Left cardiac atrium (tissue), 4 donors: Measurements from ENCODE around the gene PM20D1. TPM values are rescaled to one million over a fixed set of nuclear protein-coding genes. Genes with fewer than 3 reads are reported as not detected.
"Not testable (repeated sequence)": the region's sequence is repeated elsewhere in the genome, so short reads cannot be mapped to it uniquely, and the experiment has no call there.

Experiments
- ATAC-seq, 2 donors: fragments of 200-7000 bp; cut with Tn5 transposase; one replicate each; pipeline ENCODE4 v1.9.1; 2020; ENCODE audit warnings: mild to moderate bottlenecking in 2 of 2, moderate library complexity in 2 of 2
- DNase-seq: peaks from one replicate; pipeline ENCODE4 v3.0.0-alpha.2; 2020
- intact Hi-C, 2 donors: fragments of 100-400 bp; cut with DNase I; formaldehyde crosslinking; loops; one replicate each; pipeline versions ENCODE4 v1.14.1 to v1.15.1; 2022 to 2023
- long read RNA-seq: library from polyadenylated mRNA; unstranded; transcript quantifications from one replicate; pipeline ENCODE4 v2.0.0, GENCODE V29; 2021
- total RNA-seq, 2 donors: library from RNA; stranded (reverse); fragmentation: NEBNext Ultra II Directional; extraction: Animal tissue kit (Norgen Biotek cat#: 25700); gene quantifications; one replicate each; pipeline ENCODE4 v1.2.1, GENCODE V29; 2021
- donor health status: DM: no; HTN: yes; CAD: no.
- donor health status: DM: no; HTN: yes; CAD: no; lungs with severe emphysema.
- donor health status: DM: yes; HTN: yes; CAD: no.
- donor health status: Dilated cardiomyopathy.

PM20D1 gene, protein sequence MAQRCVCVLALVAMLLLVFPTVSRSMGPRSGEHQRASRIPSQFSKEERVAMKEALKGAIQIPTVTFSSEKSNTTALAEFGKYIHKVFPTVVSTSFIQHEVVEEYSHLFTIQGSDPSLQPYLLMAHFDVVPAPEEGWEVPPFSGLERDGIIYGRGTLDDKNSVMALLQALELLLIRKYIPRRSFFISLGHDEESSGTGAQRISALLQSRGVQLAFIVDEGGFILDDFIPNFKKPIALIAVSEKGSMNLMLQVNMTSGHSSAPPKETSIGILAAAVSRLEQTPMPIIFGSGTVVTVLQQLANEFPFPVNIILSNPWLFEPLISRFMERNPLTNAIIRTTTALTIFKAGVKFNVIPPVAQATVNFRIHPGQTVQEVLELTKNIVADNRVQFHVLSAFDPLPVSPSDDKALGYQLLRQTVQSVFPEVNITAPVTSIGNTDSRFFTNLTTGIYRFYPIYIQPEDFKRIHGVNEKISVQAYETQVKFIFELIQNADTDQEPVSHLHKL
- under 1 TPM; 0.31 to 0.91 TPM for total RNA-seq
- long read RNA-seq = 0 reads

DNA sequence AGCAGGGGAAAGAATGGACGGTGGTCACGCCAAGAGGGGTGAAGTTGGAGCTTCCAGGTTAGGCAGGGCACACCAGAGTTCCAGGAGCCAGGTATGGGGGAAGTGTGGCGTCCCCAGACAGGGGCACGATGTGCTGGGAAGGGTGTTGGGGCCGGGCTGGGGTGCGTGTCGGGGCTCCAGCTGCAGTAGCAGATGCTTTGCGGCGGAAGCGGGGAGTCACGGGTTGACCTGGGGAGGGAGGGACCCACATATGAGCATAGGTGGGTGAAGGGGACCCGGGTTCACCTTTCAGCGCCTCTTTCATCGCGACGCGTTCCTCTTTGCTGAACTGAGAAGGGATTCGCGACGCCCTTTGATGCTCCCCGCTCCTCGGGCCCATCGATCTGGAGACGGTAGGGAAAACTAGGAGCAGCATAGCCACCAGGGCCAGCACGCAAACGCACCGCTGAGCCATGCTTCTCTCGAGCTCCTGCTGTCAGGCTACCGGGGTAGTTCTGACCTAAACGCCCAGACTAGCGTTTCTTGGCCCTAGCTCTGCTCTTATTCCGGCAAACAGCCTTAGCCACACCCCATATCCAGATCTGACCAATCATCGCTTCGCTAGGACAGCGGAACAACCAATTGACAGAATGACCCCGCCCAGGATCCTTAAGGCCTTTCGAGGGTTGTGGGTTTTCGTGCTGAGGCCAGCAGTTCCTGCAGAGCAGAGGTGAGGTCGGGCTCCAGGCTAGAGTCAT, at the start of gene PM20D1:
TSS of gene PM20D1 (minus strand) at position 514 of the 737 bp plus-strand sequence. CDS start at position 454, 60 bp downstream.
- ATAC-seq = peak; percentile 97 to 99
- peak; percentile 79 for DNase-seq
- intact Hi-C loops = no loop called here

DNA sequence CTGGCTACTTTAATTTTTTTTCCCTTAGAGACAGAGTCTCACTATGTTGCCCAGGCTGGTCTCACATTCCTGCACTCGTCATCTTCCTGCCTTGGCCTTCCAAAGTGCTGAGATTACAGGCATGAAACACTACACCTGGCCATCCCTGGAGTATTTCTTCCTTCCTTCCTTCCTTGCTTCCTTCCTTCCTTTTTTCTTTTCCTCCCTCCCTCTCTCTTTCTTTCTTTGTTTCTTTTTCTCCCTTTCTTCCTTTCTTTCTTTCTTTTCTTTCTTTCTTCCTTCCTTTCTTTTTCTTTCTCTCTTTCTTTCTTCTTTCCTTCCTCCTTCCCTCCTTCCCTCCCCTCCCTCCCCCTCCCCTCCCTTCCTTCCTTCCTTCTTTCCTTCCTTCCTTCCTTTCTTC, 46.4 kb upstream of the PM20D1 start:
- DNase-seq (no peak), ATAC-seq (no peak)
- intact Hi-C loops = no loop called here

DNA sequence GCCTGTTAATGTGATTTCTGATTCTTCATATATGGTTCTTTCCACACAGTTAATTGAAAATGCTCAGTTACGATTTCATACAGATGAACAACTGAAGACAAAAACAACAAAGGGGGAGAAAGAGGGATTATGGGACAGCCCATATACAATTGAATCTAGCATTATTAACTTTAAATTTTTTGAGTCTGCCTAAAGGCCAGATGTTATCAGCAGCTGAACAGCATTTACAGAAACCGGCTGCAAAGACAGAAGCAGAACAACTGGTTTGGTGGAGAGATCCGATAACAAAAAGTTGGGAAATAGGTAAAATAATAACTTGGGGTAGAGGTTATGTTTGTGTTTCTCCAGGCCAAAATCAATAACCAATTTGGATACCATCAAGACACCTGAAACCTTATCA, 44.2 kb upstream of the PM20D1 start:
- intact Hi-C loops, ATAC-seq, DNase-seq: not testable (repeated sequence)

DNA sequence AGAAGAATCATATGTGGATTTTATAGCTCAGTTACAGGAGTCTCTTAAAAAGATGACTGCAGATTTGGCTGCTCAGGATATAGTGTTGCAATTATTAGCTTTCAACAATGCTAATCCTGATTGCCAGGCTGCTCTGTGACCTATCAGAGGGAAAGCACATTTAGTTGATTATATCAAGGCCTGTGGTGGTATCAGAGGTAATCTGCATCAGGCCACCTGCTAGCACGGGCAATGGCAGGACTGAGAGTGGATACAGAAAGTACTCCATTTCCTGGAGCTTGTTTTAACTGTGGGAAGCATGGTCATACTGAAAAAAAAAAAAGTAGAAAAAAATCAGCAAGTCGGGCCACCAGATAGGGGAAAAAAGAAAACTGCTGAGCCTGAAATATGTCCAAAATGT, 42.2 kb upstream of the PM20D1 start:
- intact Hi-C loops, ATAC-seq, DNase-seq: not testable (repeated sequence)

DNA sequence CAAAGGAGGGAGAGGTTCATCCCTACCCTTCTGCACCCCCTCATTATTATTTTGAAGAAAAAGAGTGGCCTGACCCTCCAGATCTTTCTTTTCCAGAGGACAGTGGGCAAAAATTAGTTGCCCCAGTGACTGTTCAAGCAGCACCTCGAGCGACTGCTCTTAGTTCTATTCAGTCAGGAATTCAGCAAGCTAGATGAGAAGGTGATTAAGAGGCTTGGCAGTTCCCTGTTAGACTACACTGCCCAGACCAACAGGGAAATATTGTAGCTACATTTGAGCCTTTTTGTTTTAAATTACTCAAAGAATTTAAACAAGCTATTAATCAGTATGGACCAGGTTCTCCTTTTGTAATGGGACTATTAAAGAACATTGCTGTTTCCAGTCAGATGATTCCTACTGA, 41.5 kb upstream of the PM20D1 start:
- ATAC-seq, DNase-seq, intact Hi-C loops: not testable (repeated sequence)

DNA sequence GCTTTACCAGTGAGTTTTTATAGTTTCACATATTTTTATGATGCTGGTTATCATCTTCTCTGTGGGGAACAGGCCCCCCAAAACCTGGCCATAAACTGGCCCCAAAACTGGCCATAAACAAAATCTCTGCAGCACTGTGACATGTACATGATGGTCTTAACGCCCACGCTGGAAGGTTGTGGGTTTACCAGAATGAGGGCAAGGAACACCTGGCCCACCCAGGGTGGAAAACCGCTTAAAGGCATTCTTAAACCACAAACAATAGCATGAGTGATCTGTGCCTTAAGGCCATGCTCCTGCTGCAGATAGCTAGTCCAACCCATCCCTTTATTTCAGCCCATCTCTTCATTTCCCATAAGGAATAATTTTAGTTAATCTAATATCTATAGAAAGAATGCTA, 40.7 kb upstream of the PM20D1 start:
- intact Hi-C loops, ATAC-seq, DNase-seq: not testable (repeated sequence)

DNA sequence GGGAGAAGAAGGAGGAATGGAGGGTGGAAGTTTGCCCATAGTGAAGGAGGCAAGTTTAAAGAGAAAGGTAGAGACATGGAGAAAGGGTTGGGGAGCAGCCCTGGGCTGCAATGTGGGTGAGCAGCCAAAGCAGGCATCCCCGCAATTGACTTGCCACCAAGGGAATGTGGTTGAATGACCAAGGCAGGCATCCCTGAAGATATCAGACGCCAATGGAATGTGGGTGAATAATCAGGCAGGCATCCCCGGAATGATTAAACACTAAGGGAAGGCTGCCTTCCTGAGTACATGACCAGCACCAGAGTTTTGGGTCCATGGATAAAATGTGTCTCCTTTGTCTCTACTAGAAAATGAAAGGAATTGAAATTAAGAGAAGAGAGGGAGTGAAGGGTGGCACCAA, 39.8 kb upstream of the PM20D1 start:
- DNase-seq, intact Hi-C loops, ATAC-seq: not testable (repeated sequence)

DNA sequence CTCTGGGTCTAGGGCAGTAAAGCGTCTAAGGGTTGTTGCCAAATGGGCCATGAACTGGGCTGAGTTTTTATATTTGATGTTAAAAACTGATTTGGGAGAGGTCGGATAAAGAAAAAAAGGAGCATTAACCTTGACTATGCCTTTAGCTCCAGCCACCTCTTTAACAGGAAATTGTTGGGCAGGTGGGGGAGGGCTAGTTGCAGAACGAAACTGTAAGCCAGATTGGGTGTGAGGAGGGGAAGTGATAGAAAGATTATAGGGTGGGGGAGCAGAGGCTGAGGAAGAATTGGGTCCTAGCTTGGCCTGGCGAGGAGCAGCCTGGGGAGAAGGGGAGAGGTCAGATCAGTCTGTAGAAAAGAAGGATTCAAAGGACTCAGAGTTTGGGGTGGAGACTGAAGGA, 39.1 kb upstream of the PM20D1 start:
- intact Hi-C loops, DNase-seq, ATAC-seq: not testable (repeated sequence)

DNA sequence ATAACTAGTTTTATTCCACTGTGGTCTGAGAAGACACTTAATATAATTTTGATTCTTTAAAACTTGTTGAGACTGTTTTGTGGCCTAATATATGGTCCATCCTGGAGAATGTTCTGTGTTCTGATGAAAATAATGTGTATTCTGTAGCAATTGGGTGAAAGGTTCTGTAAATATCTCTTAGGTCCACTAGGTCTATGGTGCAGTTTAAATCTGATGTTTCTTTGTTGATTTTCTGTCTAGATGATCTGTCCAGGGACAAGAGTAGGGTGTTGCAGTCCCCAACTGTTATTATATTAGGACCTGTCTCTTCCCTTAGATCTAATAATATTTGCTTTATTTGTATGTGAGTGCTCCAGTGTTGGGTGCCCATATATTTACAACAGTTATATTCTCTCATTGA, 33.9 kb upstream of the PM20D1 start:
- intact Hi-C loops = no loop called here
- ATAC-seq (no peak), DNase-seq (no peak)

DNA sequence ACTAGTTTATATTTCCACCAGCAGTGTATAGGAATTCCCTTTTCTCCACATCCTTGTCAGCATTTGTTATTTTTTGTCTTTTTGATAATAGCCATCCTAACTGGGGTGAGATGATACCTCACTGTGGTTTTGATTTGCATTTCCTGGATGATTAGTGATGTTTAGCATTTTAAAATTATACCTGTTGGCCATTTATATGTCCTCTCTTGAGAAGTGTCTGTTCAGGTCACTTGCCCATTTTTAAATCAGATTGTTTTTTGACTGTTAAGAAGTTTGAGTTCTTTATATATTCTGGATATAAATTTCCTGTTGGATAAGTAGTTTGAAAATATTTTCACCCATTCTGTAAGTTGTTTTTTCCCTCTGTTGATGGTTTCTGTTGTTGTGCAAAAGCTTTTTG, 31.0 kb upstream of the PM20D1 start:
- ATAC-seq (no peak), DNase-seq (no peak)
- intact Hi-C loops = no loop called here

DNA sequence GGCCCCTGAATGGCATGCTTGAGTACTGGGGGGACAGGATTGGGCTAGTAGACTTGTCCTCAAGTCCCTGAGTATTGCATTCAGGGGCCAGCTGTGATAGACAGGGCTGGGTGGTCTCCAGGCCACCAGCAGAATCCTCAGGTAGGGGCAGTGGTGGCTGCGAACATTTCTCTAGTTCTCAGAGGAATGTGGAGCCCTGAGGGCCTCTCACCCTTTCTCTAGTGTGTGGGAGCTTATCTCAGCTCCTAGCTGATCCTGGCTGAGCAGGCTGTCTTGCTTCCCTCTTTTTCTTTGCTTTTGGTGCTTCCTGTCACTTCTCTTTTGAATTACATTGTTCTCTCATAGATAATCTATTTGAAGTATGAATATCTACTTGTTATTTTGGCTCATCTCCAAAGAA, 30.0 kb upstream of the PM20D1 start:
- intact Hi-C loops = no loop called here
- ATAC-seq (no peak), DNase-seq (no peak)

DNA sequence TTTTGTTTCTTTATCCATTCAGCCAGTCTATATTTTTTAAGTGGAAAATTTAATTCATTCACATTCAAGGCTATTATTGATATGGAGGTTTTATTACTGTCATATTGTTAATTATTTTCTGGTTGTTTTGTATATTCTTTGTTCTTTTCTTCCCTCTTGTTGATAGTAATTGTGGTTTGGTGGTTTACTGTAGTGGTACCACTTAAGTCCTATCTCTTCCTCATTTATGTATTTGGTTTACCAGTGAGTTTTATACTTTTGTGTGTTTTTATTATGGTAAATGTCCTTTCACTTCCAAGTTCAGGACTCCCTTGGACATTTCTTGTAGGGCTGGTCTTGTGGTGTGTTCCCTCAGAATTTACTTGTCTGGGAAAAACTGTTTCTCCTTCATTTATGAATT, 28.1 kb upstream of the PM20D1 start:
- intact Hi-C loops = no loop called here
- no peak for DNase-seq
- ATAC-seq = no peak

DNA sequence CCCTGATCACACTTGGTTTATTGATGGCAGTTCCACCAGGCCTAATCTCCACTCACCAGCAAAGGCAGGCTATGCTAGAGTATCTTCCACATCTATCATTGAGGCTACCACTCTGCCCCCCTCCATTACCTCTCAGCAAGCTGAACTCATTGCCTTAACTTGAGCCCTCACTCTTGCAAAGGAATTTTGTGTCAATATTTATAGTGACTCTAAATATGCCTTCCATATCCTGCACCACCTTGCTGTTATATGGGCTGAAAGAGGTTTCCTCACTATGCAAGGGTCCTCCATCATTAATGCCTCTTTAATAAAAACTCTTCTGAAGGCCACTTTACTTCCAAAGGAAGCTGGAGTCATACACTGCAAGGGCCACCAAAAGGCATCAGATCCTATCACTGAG, 23.2 kb upstream of the PM20D1 start:
- ATAC-seq, intact Hi-C loops, DNase-seq: not testable (repeated sequence)

DNA sequence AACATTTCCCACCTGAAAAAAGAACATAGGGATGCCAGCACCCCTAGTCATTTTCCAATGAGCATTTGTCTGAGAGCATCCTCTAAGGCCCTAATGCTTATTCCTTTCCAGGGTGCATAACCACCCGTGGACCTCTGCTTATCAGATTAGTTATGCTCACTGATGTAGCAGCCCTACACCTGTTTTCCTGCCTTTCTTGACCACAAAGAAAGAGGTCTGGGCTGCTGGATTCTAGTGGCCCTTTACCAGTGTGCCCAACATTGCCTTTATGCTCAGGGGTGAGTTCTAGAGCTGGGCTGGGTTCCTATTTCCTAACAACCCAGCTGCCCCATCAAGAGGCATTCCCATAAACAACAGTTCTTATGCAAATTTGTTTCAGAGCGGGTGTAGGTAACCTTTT, 20.3 kb upstream of the PM20D1 start:
- intact Hi-C loops = no loop called here
- no peak for DNase-seq
- ATAC-seq = no peak

DNA sequence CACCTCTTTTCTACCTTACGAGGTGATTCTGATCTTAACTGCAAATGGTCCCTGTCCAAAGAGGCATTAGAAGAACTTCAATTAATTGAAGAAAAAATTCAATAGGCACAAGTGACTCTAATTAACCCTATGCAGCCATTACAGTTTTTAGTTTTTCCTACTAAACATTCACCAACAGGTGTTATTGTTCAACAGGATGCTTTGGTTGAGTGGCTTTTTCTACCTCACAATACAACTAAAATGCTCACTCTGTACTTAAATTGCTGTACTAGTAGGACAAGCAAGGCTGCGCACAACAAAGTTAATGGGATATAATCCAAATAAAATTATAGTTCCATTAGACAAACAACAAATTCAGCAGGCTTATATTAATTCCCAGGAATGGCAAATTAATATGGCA, 11.6 kb upstream of the PM20D1 start:
- intact Hi-C loops = no loop called here
- DNase-seq = no peak
- ATAC-seq = no peak

DNA sequence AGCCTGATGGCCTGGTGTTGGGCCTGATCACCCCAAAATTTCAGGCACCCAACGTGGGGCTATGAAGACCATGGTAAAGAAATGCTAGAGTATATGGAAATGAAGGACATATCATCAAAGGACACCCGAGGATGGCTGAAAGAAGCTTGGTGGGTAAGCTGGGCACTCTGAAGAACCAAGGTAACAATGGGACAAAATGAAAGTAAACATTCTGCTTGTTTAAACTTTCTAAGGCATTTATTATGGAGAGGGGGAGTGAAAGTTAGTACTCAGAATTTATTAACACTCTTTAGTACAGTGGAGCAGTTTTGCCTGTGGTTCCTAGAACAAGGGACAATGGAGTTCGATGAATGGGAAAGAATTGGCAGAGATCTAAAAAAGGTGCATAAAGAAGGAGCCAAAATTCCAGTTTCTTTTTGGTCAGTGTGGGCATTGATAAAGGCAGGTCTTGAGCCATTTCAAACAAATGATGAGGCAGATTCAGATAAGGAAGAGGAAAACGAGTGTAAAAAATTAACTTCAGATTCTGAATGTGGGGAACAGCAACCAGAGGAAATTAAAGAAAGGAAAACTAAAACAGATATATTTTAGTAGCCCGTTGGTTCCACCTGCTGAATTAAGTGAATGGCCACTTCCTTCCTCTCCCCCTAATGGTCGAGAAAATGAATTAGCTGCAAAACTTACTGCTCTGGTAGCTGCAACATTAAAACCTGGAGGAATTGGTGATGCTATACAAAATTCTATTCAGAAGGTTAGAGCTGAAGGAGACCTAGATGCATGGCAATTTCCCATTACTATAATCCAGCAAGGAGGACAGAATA, 8.4 kb upstream of the PM20D1 start:
- ATAC-seq (no peak), DNase-seq (no peak)
- intact Hi-C loops = no loop called here

DNA sequence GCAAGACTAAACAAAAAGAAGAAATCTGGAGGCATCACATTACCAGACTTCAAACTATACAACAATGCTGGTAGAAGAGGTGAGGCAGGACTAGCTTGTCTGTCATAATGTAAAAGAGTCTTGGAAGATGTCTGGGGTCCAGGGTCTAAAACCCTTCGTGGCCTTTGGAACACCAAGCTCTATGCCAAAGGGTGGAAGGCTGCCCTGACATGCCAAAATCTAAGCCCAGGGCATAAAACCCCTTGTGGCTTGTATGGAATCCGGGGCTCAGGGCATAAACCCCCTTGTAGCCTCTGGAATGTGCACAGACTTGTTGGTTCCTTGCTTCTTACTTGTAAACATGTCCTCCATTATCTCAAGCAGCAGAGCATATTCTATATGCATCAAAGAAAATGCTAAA, 7.6 kb upstream of the PM20D1 start:
- DNase-seq, ATAC-seq, intact Hi-C loops: not testable (repeated sequence)

DNA sequence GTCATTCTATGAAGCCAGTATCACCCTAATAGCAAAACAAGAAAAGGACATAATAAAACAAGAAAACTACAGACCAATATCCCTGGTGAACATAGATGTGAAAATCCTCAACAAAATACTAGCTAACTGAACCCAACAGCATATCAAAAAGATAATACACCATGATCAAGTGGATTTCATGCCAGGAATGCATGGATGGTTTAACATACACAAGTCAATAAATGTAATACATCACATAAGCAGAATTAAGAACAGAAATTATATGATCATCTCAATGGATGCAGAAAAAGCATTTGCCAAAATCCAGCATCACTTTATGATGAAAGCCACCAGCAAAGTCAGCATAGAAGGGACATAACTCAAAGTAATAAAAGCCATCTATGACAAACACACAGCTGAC, 6.5 kb upstream of the PM20D1 start:
- intact Hi-C loops = no loop called here
- DNase-seq = no peak
- ATAC-seq = no peak

DNA sequence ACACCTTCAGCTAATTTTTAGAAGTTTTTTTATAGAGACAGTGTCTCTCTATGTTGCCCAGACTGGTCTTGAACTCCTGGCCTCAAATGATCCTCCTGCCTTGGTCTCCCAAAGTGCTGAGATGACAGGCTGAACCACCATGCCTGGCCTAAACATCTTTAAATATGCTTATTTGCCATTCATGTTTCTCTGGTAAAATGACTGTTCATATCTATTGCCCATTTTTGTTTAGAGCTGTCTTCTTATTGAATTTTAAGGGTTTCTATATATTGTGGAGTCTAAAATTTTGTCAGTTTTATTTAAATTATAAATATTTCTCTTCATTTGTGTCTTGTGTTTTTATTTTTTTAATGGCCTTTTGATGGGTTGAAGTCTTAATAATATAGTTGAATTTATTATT, 3.0 kb upstream of the PM20D1 start:
- intact Hi-C loops = no loop called here
- ATAC-seq = no peak
- no peak for DNase-seq
